HG03571 (cell line): ENCODE measurements around the gene C1orf50.
"Not testable (repeated sequence)": the region's sequence is repeated elsewhere in the genome, so short reads cannot be mapped to it uniquely, and the experiment has no call there.

ENCODE experiments used
- ATAC-seq: cut with Tn5 transposase; IDR thresholded peaks from one replicate; pipeline ENCODE4 v1.9.1; 2021; ENCODE audit not compliant: unreplicated experiment

The C1orf50 gene

GRCh38 chr1:42766741-42767509 lies at the start of gene C1orf50, which contains the start of gene P3H1:
Gene C1orf50, plus strand, starts transcription at chr1:42767249. Its CDS starts 63 bp downstream, at chr1:42767312.
Gene P3H1, minus strand, starts transcription at chr1:42767028. Its CDS starts 57 bp downstream, at chr1:42766971.
- peak; percentile 87 for ATAC-seq

DNA sequence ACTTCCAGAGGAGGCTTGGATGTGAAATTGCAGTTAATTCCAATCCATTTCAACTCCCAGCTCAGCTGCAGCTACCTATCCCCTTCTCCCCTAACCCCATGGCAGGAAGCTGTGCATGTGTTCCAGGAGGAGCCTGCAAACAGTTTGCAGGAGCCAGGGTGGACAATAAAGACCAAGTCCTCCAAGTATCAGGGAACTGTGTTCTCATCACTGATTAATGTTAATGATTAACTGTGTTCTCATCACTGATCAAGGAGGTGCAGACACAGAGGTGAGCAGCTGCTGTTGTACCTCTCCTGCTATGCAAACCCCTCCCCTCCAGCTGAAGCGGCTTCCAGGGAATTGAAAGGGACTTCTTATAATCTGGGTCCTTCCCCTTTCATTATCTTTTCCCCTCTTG lies 46.2 kb upstream of the C1orf50 start:
- no peak for ATAC-seq

DNA sequence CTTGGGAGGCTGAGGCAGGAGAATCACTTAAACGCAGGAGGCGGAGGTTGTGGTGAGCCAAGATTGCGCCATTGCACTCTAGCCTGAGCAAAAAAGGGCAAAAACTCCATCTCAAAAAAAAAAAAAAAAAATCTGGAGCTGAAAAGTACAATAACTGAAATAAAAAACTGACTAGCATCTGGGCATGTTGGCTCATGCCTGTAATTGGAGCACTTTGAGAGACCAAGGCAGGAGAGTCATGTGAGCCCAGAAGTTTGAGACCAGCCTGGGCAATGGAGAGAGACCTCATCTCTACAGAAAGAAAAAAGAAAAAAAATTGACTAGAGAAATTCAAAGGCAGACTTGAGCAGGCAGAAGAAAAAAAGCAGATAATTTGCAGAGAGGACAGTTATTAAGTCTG lies 45.1 kb upstream of the C1orf50 start:
- ATAC-seq = no peak

DNA sequence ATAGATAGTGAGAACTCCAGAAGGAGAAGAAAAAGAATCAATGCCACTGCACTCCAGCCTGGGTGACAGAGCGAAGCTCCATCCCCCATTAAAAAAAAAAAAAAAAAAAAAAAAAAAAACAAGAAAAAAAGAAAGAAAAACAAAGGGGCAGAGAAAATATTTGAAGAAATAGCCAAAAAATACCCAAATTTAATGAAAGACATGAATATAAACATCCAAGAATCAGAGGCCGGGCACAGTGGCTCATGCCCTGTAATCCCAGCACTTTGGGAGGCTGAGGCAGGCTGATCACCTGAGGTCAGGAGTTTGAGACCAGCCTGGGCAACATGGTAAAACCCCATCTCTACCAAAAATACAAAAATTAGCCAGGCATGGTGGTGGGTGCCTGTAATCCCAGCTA lies 44.6 kb upstream of the C1orf50 start:
- not testable (repeated sequence) for ATAC-seq

DNA sequence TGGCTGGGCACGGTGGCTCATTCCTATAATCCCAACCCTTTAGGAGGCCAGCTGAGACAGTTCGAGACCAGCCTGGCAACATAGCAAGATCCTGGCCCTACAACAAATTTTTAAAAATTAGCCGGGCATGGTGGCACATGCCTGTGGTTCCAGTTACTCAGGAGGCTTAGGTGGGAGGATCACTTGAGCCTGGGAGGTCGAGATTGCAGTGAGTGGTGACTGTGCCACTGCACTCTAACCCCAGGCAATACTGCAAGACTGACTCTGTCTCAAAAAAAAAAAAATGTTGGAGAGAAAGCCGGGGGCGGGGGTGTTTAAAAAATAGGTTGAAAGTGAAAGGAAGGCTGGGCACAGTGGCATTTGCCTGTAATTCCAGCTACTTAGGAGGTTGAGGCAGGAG lies 43.5 kb upstream of the C1orf50 start:
- no peak for ATAC-seq

- not testable (repeated sequence) for ATAC-seq
Observed at GRCh38 chr1:42725820-42726219, 41.2 kb upstream of the C1orf50 start.

- ATAC-seq = no peak
Observed at GRCh38 chr1:42730002-42730401, 37.0 kb upstream of the C1orf50 start.

DNA sequence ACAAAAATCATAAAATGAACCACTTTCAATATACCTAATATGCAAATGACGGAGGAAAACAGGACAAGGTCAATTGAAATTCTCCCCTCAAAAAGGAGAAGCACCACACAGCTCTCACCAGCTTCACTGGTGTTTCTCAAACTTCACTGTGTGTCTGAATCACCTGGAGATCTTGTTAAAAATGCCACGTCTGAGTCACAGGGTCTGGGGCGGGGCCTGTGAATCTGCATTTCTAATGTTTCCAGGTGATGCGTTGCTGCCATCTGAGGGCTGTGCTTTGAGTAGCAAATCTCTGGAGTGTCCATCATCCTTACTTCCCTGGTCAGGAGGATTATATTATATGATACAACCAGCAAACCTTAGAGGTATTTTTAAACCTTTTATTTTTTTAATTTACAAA lies 36.1 kb upstream of the C1orf50 start:
- no peak for ATAC-seq

- ATAC-seq = no peak
Observed at GRCh38 chr1:42731585-42731984, 35.5 kb upstream of the C1orf50 start.

- ATAC-seq = no peak
Observed at GRCh38 chr1:42732126-42732680, 34.8 kb upstream of the C1orf50 start.

- no peak for ATAC-seq
Observed at GRCh38 chr1:42733415-42734200, 33.4 kb upstream of the C1orf50 start.

DNA sequence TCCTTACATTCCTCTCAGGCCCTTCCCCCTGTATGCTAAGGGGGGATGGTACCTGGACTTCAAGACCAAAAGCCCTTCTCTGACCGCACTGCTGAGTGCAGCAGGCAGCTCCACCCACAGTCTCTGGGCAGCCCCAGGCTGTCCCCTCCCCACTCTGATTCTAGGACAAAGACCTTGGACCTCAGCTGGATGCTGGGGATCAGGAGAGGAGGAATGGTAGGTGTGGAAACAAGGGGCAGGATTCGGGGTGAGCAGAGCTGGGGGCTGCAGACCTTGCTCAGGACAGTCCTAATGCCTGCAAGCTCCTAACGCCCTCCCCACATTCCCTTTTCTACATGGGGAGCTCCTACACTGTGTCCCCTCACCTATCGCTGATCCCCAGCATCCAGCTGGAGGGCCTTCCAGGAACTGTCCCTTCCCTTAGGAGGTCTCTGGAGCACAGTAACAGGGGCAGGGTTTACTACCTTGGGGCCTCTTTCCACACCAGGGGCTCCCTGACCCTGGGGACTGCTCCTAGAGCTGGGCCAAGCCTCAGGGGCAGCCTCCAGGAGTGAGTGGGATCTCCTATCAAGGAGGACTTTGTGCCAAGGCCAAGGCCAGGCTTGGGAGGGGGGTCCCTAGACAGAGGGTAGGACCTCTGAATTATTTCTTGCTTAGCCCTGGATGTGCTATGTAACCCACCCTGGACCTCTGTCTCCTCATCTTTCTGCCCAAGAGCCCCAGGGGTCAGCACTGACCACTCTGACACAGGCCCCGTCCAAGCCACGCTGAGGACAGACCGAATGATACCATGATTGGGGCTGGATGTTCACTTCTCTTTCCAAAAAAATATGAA lies 32.6 kb upstream of the C1orf50 start:
- ATAC-seq = no peak

GRCh38 chr1:42735056-42735455 lies 32.0 kb upstream of the C1orf50 start:
- no peak for ATAC-seq

- no peak for ATAC-seq
Observed at GRCh38 chr1:42735477-42736105, 31.5 kb upstream of the C1orf50 start.

- no peak for ATAC-seq
Observed at GRCh38 chr1:42736152-42736551, 30.9 kb upstream of the C1orf50 start.

- ATAC-seq = no peak
Observed at GRCh38 chr1:42736571-42737200, 30.4 kb upstream of the C1orf50 start.

GRCh38 chr1:42737257-42737656 lies 29.8 kb upstream of the C1orf50 start:
- ATAC-seq = no peak

GRCh38 chr1:42737986-42738677 lies 28.9 kb upstream of the C1orf50 start:
- ATAC-seq = no peak

- no peak for ATAC-seq
Observed at GRCh38 chr1:42738678-42739226, 28.3 kb upstream of the C1orf50 start.
